GM19463 (cell line): ENCODE measurements around the gene AKAP6.

ENCODE experiments used
- ATAC-seq: cut with Tn5 transposase; IDR thresholded peaks from one replicate; pipeline ENCODE4 v1.9.1; 2021; ENCODE audit warnings: mild to moderate bottlenecking, moderate library complexity; ENCODE audit not compliant: unreplicated experiment

Gene AKAP6

GRCh38 chr14:32403688-32404087 is 74.6 kb downstream of the AKAP6 start:
- ATAC-seq: no peak

DNA sequence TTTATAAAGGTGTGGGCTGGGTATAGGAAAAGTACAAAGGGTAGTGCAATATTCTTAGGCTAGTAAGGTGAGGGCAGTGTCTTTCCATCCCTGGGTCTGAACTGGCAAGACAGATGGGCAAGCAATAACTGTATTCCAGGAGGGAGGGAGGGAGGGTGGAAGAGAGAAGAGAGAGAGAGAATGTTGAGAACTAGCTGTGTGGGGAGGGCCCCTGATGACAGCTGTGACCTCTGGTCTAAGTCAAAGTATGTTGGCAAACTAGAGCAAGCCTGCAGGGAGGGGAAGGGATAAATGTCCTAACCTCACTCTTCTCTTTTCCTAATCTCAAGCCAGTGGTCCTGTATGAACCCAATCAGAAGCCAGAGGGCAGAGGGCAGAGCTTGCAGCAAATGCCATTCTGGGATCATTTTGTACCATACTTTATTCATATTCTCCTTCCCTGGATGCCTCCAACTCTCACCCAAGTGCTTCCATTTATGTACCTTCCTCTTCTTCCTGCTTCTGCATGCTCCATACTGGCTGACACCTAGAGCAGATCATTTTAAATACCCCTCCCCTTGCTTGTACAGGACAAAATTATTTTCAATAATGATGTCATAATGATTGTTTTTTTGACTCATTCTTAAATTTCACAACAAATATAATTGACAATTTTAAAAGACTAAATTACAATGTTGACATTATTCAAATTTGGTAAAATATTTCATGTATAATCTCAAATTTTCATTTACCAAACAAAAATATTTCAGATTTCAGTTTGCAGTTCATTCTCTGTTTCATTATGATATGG is 75.9 kb downstream of the AKAP6 start:
- ATAC-seq: no peak

DNA sequence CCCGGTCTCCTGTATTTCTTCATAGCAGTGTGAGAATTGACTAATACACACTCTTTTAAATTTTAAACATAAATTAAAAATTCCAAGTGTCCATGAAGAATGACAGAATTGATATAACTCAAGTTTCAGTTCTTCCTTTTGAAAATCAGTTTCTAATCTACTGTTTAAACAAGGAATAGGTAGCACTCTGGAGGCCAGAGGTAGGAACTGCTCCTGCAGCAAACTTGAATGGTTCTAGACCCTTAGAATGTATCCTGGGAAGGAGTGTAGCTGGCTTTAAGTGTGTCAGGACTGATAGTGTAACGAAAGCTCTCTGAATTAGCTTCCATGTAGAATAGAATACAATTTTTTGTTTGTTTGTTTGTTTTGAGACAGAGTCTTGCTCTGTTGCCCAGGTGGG is 76.8 kb downstream of the AKAP6 start:
- no peak for ATAC-seq

DNA sequence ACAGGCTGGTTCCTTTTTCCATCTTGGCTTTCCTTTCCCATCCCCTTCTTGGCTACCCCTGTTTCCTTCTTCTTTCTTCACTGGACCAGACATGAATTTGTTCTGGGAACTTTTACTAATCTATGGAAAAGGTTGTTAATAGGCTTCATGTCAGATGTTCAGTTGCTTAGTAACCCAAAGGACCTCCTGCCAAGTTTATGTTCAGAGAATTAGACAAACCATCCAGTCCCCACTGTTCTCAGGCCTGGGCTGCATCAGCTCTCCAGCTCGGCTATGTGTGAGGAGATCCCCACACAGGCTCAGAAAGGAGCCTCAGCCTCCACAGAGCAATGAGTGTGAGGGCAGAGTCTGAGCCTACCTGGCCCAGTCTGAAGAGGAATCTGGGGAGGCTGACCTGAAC is 78.0 kb downstream of the AKAP6 start:
- no peak for ATAC-seq

DNA sequence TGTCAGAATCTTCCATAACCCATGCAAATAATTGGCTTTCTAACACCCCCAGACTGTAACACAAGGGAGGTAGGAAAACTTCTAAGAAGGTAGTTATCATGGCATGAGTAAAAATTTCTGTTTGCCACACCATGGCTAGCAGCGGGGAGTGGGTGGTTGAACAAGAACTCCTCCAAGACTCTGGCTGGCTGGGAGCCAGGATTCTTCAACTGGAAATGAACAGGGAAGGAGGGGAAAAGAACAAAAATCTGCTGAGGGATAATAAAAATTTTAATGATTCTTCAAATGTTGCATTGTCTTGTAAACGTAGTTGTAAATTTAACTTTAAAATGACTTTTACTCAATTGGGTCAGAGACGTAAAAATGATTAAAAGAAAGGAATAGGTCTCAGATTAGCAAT is 78.9 kb downstream of the AKAP6 start:
- ATAC-seq: no peak

- no peak for ATAC-seq
Observed at GRCh38 chr14:32412103-32412502, 83.0 kb downstream of the AKAP6 start.

- ATAC-seq: no peak
Observed at GRCh38 chr14:32412532-32412931, 83.4 kb downstream of the AKAP6 start.

DNA sequence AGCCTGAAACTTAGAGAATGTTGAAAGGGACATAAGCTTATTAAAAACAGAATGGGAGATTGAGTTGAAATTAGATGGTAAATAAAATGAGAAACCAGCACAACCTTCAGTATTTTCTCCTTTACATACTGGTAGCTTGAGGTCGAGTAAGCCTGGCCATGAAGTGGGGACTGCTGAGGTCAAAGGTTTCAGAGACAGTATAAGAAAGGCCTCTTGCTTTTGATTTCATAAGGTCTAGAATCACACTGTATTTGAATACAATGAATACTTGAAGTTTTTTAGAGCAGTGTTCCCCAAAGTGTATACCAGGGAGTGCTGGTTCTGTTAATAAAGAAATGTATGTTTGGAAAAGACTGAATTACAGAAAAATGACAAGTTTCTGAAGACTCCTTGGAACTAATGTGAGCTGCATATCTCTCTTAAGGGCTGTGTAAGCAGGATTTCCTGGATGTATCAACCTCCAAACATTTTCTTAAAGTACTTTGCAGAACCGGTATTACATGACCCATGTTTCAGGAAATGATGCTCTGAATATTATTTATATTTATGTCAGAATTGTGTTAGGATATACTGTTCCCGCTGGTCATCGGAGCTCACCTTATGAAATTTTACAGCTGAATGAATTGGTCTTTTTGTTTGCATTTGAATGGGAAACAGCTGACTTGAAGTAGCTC is 85.0 kb downstream of the AKAP6 start:
- ATAC-seq: no peak

- ATAC-seq: no peak
Observed at GRCh38 chr14:32414808-32415255, 85.7 kb downstream of the AKAP6 start.

DNA sequence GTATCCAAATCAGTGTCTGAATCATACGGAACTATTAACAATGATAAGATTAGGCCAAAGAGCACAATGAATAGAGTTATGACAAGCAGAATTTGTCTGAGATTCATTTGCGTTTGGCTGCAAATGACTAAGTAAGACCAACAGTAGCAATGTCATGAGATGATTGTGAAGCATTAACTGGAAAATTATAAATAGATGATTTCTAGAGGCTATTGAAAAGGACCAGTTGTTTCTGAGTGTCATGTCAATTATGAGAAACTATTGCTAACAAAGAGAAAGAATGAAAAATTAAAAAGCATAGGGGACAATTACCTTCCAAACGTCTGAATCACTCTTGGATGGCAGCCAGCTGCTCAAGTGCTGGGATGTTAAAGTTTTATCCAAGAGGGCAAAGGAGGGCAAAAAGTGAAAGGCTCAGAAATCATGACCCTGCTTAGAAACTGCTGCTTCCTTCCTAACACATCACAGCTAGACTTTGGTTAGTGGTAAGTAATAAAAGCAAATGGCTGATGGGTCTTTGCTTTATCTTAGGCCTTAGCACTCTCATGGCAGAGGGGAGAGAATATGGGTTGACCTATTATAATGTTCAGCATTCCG is 89.0 kb downstream of the AKAP6 start:
- no peak for ATAC-seq

DNA sequence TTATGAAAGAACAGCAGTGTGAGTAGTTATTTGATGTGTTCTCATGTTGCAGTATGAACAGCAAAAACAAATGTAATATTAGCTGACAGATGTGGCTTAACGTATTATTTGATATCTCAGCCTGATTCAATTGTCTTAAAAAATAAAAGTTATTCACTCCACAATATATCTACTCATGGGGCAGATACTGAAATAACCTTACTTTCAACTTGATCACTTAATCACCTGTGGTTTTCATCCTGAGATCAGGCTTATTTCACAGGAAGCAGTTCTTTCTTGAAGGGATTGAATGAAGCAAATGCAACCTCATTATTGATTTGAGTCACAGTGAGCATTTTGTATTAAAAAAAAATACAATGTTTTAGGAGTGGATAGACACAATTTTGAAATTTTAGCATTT is 90.3 kb downstream of the AKAP6 start:
- no peak for ATAC-seq

GRCh38 chr14:32421781-32422180 is 92.7 kb downstream of the AKAP6 start:
- ATAC-seq: no peak

DNA sequence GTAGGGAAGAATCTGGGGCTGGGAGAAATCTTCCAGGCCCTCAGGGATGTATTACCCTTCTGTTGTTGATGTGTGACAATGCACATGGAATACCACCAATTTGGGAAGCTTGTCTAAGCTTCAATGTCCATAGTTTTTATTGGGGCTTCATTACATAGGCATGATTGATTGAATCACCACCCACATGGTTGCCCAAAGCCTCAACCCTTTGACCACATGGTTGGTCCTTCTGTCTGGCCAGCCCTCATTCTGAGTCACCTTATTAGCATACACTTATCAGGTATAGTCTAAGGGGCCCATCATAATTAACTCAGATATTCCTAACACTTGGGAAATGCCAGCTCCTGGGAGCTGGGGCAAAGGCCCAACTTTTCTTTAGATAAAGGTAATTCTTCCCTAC is 93.3 kb downstream of the AKAP6 start:
- no peak for ATAC-seq

DNA sequence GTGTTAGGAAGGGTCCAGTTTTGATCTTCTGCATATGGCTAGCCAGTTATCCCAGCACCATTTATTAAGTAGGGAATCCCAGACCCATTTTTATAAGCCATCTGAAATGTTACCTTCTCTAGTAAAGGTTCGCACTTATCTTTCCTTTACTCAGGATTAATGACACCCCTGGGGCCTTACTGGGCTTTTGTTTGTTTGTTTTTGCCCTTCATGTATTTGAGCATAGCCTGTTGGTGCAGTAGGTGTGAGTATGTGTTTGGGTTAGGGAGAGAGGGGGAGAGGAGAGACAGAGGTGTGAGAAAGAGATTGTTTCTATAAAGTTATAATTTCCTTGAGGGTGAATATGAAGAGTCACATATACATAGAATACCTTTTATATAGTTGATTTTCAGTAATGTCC is 96.9 kb downstream of the AKAP6 start:
- ATAC-seq: no peak

DNA sequence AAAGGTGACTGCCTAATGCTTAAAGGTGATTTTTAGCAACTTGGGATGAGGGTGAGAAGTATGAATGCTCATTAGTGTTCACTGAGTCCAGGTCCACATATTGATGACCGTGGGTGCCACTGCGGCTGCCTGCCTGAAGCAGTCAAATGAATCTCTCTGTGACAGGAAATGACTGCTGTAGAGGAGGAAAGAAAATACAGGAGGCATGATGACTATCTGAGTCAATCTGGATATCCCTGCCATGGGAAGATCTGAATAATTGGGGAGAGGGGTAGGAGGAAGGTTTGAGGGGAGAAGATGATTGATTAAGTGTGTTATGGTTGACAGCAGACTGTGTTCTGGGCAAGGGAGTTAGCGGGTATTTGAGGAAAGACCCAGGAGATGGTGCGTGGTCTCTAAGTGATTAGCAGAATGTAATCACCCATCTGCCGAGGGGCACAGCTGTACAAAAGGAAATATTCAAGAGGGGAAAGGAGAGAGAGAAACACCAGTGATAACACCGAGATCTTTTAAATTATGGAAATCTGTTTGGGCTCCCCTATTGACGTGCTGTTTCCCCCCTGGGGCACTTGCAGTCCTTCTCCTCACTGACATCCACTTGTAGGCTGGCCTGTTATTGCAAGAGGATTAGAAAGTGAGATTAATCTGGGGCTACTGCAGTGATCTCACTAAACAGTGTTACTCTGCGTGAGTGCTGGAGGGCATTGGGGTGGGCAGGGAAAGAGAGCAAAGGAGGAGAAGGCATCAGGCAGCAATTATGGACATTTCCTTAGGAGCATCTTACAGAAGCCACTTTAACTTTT is 97.7 kb downstream of the AKAP6 start:
- ATAC-seq: no peak

DNA sequence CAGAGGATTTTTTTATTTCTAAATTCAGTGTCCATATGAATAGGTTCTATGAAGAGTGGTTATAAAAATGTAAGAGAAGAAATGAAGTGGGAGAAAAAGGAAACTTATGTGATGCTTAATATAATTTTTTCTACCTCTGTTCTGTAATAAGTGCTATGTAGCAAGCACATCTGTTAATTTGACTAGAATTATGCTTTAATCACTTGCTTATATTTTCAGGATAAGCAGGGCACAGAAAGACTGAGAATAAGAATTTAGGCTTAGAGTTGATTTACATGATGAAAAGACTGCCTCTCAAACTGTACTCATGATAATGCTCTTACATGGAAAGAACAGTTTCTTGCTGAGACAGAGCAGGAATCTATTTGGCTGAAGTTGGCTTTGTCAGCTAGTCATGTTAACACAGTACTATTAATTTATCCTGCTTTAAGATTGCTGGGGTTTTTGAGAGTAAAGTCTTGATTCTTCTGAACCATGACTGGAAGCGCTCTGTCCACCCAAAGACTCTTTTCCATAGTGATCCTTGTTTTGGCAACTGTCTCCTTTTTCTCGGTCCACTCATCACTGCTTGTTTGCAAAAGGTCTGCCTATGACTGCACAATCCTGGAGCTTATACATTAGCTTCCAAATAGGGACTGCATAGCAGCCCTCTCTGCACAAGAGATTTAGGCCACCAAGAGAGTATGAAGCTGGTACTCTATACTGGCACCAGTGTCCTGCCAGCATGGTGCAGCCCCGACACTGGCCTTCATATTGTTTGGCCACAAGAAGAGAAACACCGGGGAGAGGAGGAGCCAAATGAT is 98.8 kb downstream of the AKAP6 start:
- no peak for ATAC-seq

- ATAC-seq: no peak
Observed at GRCh38 chr14:32428875-32429274, 99.8 kb downstream of the AKAP6 start.

GRCh38 chr14:32430326-32430725 is 101.2 kb downstream of the AKAP6 start:
- ATAC-seq: no peak

- no peak for ATAC-seq
Observed at GRCh38 chr14:32432813-32433538, 103.9 kb downstream of the AKAP6 start.

GRCh38 chr14:32434180-32434579 is 105.1 kb downstream of the AKAP6 start:
- no peak for ATAC-seq
